Measurements from ENCODE around the gene ADIPOR2. TPM values are rescaled to one million over a fixed set of nuclear protein-coding genes. Genes with fewer than 3 reads are reported as not detected.
"Not testable (repeated sequence)": the region's sequence is repeated elsewhere in the genome, so short reads cannot be mapped to it uniquely, and the experiment has no call there.

Gene ADIPOR2
- total RNA-seq, 2 donors from 2014 or later = 19.7 to 23.3 TPM

GRCh38 chr12:1723721-1724120 lies 32.9 kb downstream of the ADIPOR2 start:
- TF ChIP-seq CTCF (IDR thresholded peaks at IDR 0.05) = no peak
- Histone ChIP-seq H3K9me3 (no peaks in the 10 kb centered on the region), H3K27me3 (no peaks in the 10 kb centered on the region), H3K4me1 (peaks cover 0 to 15% of the 10 kb centered on the region in 2 donors), H3K4me3 (no peak overlapping the region), H3K36me3 (no peaks in the 10 kb centered on the region), H3K27ac (no peak overlapping the region)
- DNase-seq (ENCODE audit: low spot score) = no peak

GRCh38 chr12:1724250-1724649 lies 33.4 kb downstream of the ADIPOR2 start:
- Histone ChIP-seq H3K9me3 (no peaks in the 10 kb centered on the region), H3K27me3 (no peaks in the 10 kb centered on the region), H3K27ac (no peak overlapping the region), H3K4me3 (no peak overlapping the region), H3K4me1 (peaks cover 0 to 10% of the 10 kb centered on the region in 2 donors), H3K36me3 (no peaks in the 10 kb centered on the region)
- no peak for DNase-seq (ENCODE audit: low spot score)
- TF ChIP-seq CTCF (IDR thresholded peaks at IDR 0.05) = no peak

- no peaks in the 10 kb centered on the region for H3K27me3 ChIP-seq
- no peak for TF ChIP-seq CTCF (IDR thresholded peaks at IDR 0.05)
Measured at GRCh38 chr12:1726753-1727152, 35.9 kb downstream of the ADIPOR2 start.

GRCh38 chr12:1728824-1729223 lies 38.0 kb downstream of the ADIPOR2 start:
- H3K36me3 ChIP-seq = no peaks in the 10 kb centered on the region
- TF ChIP-seq CTCF (IDR thresholded peaks at IDR 0.05) = no peak
- no peaks in the 10 kb centered on the region for H3K4me1 ChIP-seq
- no peaks in the 10 kb centered on the region for H3K9me3 ChIP-seq
- no peak overlapping the region for H3K4me3 ChIP-seq
- no peak overlapping the region for H3K27ac ChIP-seq
- no peaks in the 10 kb centered on the region for H3K27me3 ChIP-seq
- DNase-seq (ENCODE audit: low spot score) = no peak

More at GRCh38 chr12:1726753-1727152, 35.9 kb downstream of the ADIPOR2 start:
- Histone ChIP-seq H3K27ac (no peak overlapping the region), H3K4me3 (no peak overlapping the region), H3K9me3 (no peaks in the 10 kb centered on the region), H3K4me1 (no peaks in the 10 kb centered on the region), H3K36me3 (no peaks in the 10 kb centered on the region)
- no peak for DNase-seq (ENCODE audit: low spot score)

- H3K4me3 ChIP-seq = no peak overlapping the region
- H3K9me3 ChIP-seq = no peaks in the 10 kb centered on the region
- DNase-seq (ENCODE audit: low spot score) = no peak
- no peak for TF ChIP-seq CTCF (IDR thresholded peaks at IDR 0.05)
- H3K4me1 ChIP-seq = no peaks in the 10 kb centered on the region
- no peak overlapping the region for H3K27ac ChIP-seq
- no peaks in the 10 kb centered on the region for H3K27me3 ChIP-seq
- H3K36me3 ChIP-seq = no peaks in the 10 kb centered on the region
Measured at GRCh38 chr12:1731019-1731687, 40.3 kb downstream of the ADIPOR2 start.

- H3K9me3 ChIP-seq; H3K27me3 ChIP-seq; H3K27ac ChIP-seq; H3K4me1 ChIP-seq; DNase-seq (ENCODE audit: low spot score); H3K36me3 ChIP-seq; H3K4me3 ChIP-seq: not testable (repeated sequence)
Measured at GRCh38 chr12:1731688-1732078, 40.8 kb downstream of the ADIPOR2 start.
